HCT116 (cell line): ENCODE measurements around the gene ADK.

ENCODE experiments used
- CEBPB ChIP-seq: IDR thresholded peaks from 2 replicates; pipeline ENCODE4 v1.6.1; 2012; ENCODE audit warnings: low read depth
- ELF1 ChIP-seq: IDR thresholded peaks from 2 replicates; pipeline ENCODE4 v1.6.1; 2012; ENCODE audit warnings: low read depth, borderline replicate concordance
- EZH2 ChIP-seq: fragments of 200-600 bp; sonication (generic); IDR thresholded peaks from 2 replicates; pipeline ENCODE4 v1.6.1; 2017; ENCODE audit warnings: antibody characterized with exemption, mixed run types
- EZH2phosphoT487 ChIP-seq: fragments of 200-600 bp; IDR thresholded peaks from 2 replicates; pipeline ENCODE4 v1.6.1; 2018; ENCODE audit warnings: antibody characterized with exemption, borderline replicate concordance
- ZFX ChIP-seq: fragments of 450-650 bp; IDR thresholded peaks from 2 replicates; pipeline ENCODE4 v1.6.1; 2017
- TF ChIP-seq, protein P1 (sequence below), 3 experiments: fragments of 200-600 bp in 1 of 3; sonication (generic) in 1 of 3; IDR thresholded peaks in 2 of 3; conservative IDR thresholded peaks in 1 of 3; 2 replicates each; pipeline ENCODE4 v1.5.1; 2012 to 2017; ENCODE audit warnings: low read depth in 2 of 3, low read length in 2 of 3, antibody characterized with exemption in 1 of 3, borderline replicate concordance in 1 of 3, control low read depth in 1 of 3, mild to moderate bottlenecking in 1 of 3, mixed read lengths in 1 of 3, mixed run types in 1 of 3, moderate library complexity in 1 of 3; ENCODE audit not compliant: insufficient read depth in 1 of 3

DNA sequence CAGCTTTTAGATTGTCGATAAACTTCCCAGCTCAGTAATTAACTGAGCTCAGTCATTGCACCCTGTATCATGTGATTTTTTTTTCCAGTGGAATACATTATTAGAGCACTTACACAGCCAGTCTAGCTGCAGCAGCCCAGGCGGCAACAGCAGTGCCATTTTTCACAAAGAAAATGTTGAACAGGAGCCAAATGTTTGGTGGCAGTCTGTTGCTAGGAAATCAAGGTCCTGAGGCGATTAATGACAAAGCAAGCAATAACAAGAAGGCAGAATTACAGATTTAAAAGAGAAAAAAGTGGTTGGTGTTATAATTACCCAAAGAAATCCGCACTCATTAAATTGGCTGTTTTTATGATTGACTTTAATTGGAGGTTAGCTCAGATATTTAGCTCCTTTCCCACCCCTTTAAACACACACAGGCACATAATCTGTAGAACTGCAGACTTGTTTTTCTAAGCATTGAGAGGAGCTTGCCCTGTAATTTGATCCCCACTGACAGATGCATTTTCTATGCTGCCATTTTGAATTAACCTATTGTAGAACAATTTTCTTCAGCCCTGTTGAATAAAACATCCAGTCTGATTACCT is 267.4 kb downstream of the ADK start:
- TF ChIP-seq, protein P1, sequence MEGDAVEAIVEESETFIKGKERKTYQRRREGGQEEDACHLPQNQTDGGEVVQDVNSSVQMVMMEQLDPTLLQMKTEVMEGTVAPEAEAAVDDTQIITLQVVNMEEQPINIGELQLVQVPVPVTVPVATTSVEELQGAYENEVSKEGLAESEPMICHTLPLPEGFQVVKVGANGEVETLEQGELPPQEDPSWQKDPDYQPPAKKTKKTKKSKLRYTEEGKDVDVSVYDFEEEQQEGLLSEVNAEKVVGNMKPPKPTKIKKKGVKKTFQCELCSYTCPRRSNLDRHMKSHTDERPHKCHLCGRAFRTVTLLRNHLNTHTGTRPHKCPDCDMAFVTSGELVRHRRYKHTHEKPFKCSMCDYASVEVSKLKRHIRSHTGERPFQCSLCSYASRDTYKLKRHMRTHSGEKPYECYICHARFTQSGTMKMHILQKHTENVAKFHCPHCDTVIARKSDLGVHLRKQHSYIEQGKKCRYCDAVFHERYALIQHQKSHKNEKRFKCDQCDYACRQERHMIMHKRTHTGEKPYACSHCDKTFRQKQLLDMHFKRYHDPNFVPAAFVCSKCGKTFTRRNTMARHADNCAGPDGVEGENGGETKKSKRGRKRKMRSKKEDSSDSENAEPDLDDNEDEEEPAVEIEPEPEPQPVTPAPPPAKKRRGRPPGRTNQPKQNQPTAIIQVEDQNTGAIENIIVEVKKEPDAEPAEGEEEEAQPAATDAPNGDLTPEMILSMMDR (IDR thresholded peaks at IDR 0.05 in 2 of 3, conservative IDR thresholded peaks at IDR 0.05 in 1 of 3; ENCODE audit: borderline replicate concordance in 1 of 3, insufficient read depth in 1 of 3, low read depth in 2 of 3, low read length in 2 of 3): no peak
- TF ChIP-seq EZH2phosphoT487: no peak
- no peak for TF ChIP-seq CEBPB
- no peak for TF ChIP-seq EZH2
- no peak for TF ChIP-seq ZFX
- no peak for TF ChIP-seq ELF1
